ENCODE data around the gene ZNF319. TPM values are rescaled to one million over a fixed set of nuclear protein-coding genes. Genes with fewer than 3 reads are reported as not detected.

Gene ZNF319
- total and polyA plus RNA-seq, 2 experiments from 2014 or later: 1.7 to 10.0 TPM

- no peak for TF ChIP-seq ZNF462 (CRISPR knock-in tag; IDR thresholded peaks at IDR 0.05)
- no peak for TF ChIP-seq JUNB (IDR thresholded peaks at IDR 0.05; ENCODE audit: unreplicated experiment)
- TF ChIP-seq NANOG (IDR thresholded peaks at IDR 0.05; ENCODE audit: borderline replicate concordance): no peak
- TF ChIP-seq POLR2AphosphoS5 (IDR thresholded peaks at IDR 0.05; ENCODE audit: low read depth): no peak
- no peak for TF ChIP-seq ZNF114 (CRISPR knock-in tag; IDR thresholded peaks at IDR 0.05)
- TF ChIP-seq EZH2 (IDR thresholded peaks at IDR 0.05; ENCODE audit: low read depth, unreplicated experiment): no peak
- TF ChIP-seq ZNF331 (CRISPR knock-in tag; IDR thresholded peaks at IDR 0.05; ENCODE audit: low read depth): no peak
- TF ChIP-seq ETS1 (IDR thresholded peaks at IDR 0.05): no peak
- no peak for TF ChIP-seq STAT1 (IDR thresholded peaks at IDR 0.05; ENCODE audit: unreplicated experiment)
Observed at GRCh38 chr16:58042886-58043515, 42.5 kb upstream of the ZNF319 start (continued).
